SH-SY5Y (cell line): Measurements from ENCODE around the gene RAB27B.

ENCODE experiments used
- GATA2 ChIP-seq: IDR thresholded peaks from 2 replicates; pipeline ENCODE4 v1.6.1; 2011; ENCODE audit warnings: mild to moderate bottlenecking, low read depth, low read length
- GATA3 ChIP-seq: IDR thresholded peaks from 2 replicates; pipeline ENCODE4 v1.6.1; 2011; ENCODE audit warnings: low read depth, mild to moderate bottlenecking, low read length, moderate library complexity

GRCh38 chr18:54931152-54931551, 102.9 kb downstream of the RAB27B start:
- TF ChIP-seq GATA2, result no peak
- TF ChIP-seq GATA3, result no peak
